ENCODE results near the gene AK8. TPM values are rescaled to one million over a fixed set of nuclear protein-coding genes. Genes with fewer than 3 reads are reported as not detected.
A peak's percentile ranks its signal among the peaks of the same experiment; 100 is the strongest.

AK8 gene
- total RNA-seq, 1 donor from 2014 or later, result 2.1 TPM

- H3K36me3 Mint-ChIP-seq, result no peaks in the 10 kb centered on the region
- no peak overlapping the region for H3K4me3 Mint-ChIP-seq
Measured at GRCh38 chr9:132863096-132863495, 15.0 kb downstream of the AK8 start.

GRCh38 chr9:132862533-132862932 is 15.6 kb downstream of the AK8 start:
- DNase-seq (ENCODE audit: low spot score in 2 of 2, unreplicated experiment in 2 of 2), result no peak
- Mint-ChIP-seq H3K4me1 (peaks cover 32% of the 10 kb centered on the region), H3K36me3 (no peaks in the 10 kb centered on the region), H3K9me3 (no peaks in the 10 kb centered on the region), H3K27ac (peak overlapping the region; percentile 11), H3K27me3 (ENCODE audit: low read depth) (no peaks in the 10 kb centered on the region), H3K4me3 (no peak overlapping the region)
- TF ChIP-seq CTCF (IDR thresholded peaks at IDR 0.05; ENCODE audit: unreplicated experiment), result no peak

More at GRCh38 chr9:132863096-132863495, 15.0 kb downstream of the AK8 start:
- no peak for TF ChIP-seq CTCF (IDR thresholded peaks at IDR 0.05; ENCODE audit: unreplicated experiment)
- Mint-ChIP-seq H3K4me1 (peaks cover 32% of the 10 kb centered on the region), H3K27ac (no peak overlapping the region), H3K27me3 (ENCODE audit: low read depth) (no peaks in the 10 kb centered on the region), H3K9me3 (no peaks in the 10 kb centered on the region)
- no peak for DNase-seq (ENCODE audit: low spot score in 2 of 2, unreplicated experiment in 2 of 2)

- no peak for TF ChIP-seq CTCF (IDR thresholded peaks at IDR 0.05; ENCODE audit: unreplicated experiment)
- H3K36me3 Mint-ChIP-seq, result no peaks in the 10 kb centered on the region
- peak overlapping the region; percentile 85 for H3K27ac Mint-ChIP-seq
- H3K9me3 Mint-ChIP-seq, result no peaks in the 10 kb centered on the region
- peaks cover 32% of the 10 kb centered on the region for H3K4me1 Mint-ChIP-seq
- no peak overlapping the region for H3K4me3 Mint-ChIP-seq
- DNase-seq (ENCODE audit: low spot score in 2 of 2, unreplicated experiment in 2 of 2), result no peak
- H3K27me3 Mint-ChIP-seq (ENCODE audit: low read depth), result no peaks in the 10 kb centered on the region
Measured at GRCh38 chr9:132861666-132862065, 16.4 kb downstream of the AK8 start.

- H3K27ac Mint-ChIP-seq, result no peak overlapping the region
- no peak for TF ChIP-seq CTCF (IDR thresholded peaks at IDR 0.05; ENCODE audit: unreplicated experiment)
- no peaks in the 10 kb centered on the region for H3K36me3 Mint-ChIP-seq
- DNase-seq (ENCODE audit: low spot score in 2 of 2, unreplicated experiment in 2 of 2), result no peak
- H3K27me3 Mint-ChIP-seq (ENCODE audit: low read depth), result no peaks in the 10 kb centered on the region
- no peaks in the 10 kb centered on the region for H3K9me3 Mint-ChIP-seq
- peaks cover 23% of the 10 kb centered on the region for H3K4me1 Mint-ChIP-seq
- H3K4me3 Mint-ChIP-seq, result no peak overlapping the region
Measured at GRCh38 chr9:132858751-132859150, 19.3 kb downstream of the AK8 start.

- no peak for DNase-seq (ENCODE audit: low spot score in 2 of 2, unreplicated experiment in 2 of 2)
- no peaks in the 10 kb centered on the region for H3K27me3 Mint-ChIP-seq (ENCODE audit: low read depth)
- no peak overlapping the region for H3K4me3 Mint-ChIP-seq
- H3K36me3 Mint-ChIP-seq, result no peaks in the 10 kb centered on the region
- TF ChIP-seq CTCF (IDR thresholded peaks at IDR 0.05; ENCODE audit: unreplicated experiment), result no peak
- peaks cover 23% of the 10 kb centered on the region for H3K4me1 Mint-ChIP-seq
- H3K27ac Mint-ChIP-seq, result no peak overlapping the region
- H3K9me3 Mint-ChIP-seq, result no peaks in the 10 kb centered on the region
Measured at GRCh38 chr9:132857616-132858342, 20.3 kb downstream of the AK8 start.
